HG03571 (cell line): Measurements from ENCODE around the gene PTAR1.

Source experiments
- ATAC-seq: cut with Tn5 transposase; IDR thresholded peaks from one replicate; pipeline ENCODE4 v1.9.1; 2021; ENCODE audit not compliant: unreplicated experiment

PTAR1 gene

DNA sequence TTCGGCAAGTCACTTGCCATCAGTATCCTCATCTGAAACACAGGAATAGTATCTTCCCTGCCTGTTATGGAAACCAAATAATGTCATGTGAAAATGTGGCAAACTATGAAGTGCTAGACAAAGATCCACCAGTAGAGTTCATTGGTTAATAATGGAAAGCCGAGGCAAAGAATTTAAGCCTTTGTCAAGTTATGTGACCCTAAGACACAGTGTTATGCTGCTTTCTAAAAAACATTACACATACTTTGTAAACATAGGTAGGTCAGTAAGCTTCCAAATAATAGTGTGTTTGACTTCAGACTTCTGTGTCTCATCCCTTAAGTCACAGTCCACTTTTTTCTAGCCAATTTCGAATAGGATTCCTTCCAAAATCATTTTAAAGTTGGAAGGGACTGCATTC, 6.0 kb downstream of the PTAR1 start:
- no peak for ATAC-seq

DNA sequence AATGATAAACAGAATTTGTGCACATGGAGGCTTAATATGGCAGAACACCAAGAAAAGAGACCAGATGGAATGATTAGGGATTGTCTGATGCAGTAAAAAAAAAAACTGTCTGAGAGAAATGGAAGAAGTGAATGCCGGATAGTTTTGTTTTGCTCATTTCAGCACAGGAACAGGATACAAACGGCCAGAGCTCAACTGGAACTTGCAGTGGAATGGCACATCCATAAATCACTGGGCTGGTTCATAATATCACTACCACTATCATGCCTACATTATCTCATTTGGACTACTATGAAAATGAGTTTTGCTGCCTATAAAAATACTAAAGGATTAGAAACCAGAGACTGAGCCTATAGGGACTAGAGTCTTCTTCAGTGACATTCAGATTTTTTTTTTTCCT, 9.7 kb downstream of the PTAR1 start:
- ATAC-seq = no peak

DNA sequence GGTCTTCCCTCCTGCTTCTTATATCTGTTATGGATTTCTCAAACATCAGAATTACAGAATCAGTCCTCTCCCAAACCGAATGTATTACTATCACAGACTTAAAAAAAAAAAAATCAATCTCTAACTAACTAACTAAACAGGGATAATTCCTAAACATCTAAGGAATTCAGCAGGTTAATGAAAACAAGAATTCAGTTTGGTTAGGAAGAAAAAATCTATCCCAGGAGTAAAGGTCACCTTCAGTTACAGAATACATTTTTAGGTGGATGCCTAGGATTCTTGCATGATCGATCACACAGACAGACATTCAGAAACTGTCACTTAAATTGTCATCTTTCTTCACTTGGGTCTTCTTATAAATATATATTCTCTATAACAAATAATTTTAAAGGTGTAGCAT, 11.5 kb downstream of the PTAR1 start:
- ATAC-seq = no peak

DNA sequence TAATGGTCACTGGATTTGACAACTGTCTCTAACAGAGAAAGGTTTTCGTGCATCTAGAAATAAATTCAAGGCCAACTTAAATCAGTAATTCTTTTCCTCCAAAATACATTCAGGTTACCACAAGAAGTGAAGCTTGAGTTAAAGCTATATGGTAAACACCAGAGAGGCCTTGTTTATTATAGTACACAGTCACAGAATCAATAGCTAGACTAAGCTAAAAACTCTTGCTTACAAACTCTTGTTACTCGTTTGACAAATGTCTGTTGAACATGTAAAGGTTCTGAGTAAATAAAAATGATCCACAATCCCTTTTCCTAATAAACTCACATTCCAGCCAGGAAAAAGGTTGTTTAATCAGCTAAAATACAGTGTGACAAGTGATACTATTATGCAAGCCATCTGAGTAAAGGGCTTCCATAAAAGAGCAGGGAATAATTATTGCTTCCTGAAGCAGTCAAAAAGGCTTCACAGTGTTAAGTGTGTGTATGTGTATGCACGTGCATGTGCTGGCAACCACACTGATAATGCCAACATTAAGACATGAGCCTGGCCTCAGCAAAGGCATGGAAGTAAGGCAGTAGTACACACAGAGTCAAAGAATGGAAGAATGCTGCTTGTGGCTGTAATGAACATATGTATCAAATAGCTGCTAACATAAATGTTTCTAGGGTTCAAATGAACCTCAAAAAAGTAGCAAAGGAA, 12.8 kb downstream of the PTAR1 start:
- no peak for ATAC-seq

DNA sequence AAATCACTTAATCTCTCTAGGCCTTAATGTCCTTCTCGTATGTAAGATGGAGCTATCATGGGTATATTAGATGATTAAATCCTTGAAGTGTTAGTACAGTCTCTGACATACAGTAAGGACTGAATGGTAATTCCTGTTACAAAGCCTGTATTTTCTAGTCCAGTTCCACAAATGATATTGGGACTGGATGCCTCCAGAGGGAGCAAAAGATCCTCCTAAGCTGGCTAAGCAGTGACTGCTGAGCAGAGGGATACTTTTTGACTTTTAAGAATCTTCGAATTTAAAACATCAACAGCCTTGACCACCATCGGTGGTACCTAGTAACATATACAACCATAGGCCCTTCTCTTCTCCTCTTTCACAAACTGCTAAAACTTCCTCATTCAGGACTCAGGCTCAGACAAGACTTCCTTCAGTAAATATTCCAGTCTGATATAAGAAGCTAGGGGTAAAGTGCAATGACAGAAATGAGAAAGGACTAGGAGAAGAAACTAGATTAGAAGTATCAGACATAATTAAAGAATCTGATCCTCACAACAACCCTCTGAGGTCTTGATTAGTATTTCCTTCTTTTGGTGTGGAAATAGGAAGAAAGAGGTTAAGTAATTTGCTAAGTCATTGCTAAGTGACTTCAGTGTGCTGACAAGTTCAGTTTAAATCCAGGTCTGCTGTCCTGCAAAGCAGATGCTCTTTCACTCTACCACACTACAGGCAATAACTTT, 13.9 kb downstream of the PTAR1 start:
- no peak for ATAC-seq

DNA sequence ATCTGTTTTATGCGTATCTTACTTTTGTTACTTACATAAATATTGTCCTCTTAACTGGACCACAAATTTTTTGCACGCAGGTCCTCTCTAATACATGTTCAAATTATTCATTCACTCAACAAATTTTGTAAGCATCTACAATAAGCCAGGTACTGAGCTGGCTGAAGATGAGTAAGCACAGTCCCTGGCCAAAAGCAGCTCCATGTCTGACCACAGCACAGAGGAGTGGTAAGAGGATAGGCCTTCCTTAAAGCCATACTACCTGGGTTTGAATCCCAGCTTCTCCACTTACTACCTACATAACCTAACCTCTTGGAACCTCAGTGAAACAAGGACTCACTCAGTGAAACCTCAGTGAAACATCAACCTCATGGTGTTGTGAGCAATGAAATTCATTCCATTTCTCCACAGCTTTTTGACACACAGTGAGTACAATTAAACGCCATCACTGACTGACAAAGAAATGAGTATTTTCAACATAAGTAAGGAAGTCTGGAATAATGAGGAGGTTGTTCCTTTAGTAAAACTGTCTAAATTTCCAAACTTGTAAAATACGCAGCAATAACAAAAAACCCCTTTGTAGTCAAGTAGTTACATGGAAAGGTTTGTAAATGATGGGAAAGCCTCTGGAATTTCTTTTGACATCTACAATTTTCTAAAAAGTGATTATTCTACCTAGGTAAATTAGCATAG, 15.0 kb downstream of the PTAR1 start:
- ATAC-seq = no peak

DNA sequence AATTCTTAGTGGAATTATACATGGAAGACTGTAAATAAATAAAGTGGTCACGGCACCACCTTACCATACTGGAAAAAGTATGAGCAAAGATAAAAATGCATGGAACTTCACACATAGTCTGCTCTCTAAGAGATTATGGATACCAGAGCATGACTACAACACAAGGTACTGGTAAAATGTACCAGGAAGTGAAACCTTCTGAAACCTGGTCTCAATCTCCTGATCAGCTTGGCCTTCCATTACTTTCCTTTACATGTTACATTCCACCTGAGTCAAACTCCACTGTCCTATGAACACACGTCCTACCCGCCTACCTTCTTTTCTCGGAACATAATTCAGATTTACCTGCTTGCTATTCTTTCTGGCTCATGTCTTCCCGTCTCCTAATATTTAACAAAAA, 15.9 kb downstream of the PTAR1 start:
- ATAC-seq = no peak

DNA sequence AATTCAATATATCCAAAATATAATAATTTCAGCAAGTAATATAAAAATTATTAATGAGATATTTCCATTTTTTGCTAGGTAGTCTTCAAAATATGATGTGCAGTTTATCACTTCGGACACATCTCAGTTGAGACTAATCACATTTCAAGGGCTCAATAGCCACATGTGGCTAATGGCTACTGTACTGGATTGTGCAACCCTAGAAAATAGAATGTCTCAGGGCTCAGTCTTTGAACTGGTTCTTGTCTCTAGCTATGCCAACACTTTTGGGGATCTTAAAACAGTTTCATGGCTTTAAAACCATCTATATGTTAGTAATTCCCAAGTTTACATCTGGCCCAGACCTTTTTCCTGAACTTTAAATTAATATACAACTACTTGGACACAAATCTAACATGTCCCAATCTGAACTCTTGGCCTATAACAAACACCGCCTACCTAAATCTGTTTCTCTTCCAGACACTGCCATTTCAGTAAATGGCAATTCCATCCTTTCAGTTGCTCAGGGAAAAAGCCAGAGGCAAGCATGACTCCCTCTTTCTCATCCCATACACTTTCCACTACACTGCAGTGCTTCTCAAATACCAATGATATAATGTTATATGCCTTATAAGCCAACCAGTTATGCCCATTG, 18.8 kb downstream of the PTAR1 start:
- ATAC-seq = no peak

DNA sequence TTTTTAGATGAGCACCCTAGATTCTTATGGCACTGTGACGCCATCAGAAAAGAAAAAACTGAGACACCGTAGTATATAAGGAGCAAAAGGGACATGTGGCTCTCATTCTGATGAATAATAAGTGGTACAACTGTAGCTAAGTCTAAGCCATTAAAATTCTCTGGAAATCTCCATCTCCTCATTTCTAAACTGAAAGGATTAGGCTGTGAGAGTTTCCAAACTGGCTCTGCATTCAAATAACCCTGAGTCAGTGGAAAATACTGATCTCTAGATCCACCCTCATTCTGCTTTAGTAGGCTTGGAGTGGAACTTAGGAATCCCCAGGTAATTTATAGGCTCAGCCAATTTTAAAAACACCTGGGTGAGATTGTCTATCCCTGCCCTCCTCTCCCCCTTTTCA, 28.5 kb downstream of the PTAR1 start:
- ATAC-seq = no peak

DNA sequence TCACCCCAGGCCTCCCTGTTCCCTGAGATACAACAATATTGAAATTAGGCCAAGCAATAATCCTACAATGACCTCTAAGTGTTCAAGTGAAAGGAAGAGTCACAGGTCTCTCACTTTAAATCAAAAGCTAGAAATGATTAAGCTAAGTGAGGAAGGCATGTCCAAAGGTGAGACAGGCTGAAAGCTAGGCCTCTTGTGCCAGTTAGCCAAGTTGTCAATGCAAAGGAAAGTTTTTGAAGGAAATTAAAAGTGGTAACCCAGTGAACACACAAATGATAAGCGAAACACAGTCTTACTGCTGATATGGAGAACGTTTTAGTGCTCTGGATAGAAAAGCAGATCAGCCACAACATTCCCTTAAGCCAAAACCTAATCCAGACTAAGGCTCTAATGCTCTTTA, 39.8 kb downstream of the PTAR1 start:
- ATAC-seq = no peak

DNA sequence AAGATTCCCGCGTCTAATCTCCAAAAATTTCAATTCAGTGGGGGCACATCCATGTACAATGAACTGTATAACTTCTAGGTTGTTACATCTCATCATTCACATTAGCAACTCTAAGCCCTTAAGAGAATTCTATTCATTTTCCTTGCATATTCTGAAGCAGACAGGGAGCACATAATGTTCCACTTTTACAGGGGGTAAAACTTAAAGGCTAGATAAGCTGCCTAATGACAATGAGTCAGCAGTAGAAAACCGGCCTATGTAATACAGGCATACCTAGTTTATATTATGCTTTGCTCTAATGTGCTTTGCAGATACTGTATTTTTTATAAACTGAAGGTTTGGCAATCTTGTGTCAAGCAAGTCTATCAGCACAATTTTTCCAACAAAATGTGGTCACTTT, 40.4 kb downstream of the PTAR1 start:
- ATAC-seq = no peak

DNA sequence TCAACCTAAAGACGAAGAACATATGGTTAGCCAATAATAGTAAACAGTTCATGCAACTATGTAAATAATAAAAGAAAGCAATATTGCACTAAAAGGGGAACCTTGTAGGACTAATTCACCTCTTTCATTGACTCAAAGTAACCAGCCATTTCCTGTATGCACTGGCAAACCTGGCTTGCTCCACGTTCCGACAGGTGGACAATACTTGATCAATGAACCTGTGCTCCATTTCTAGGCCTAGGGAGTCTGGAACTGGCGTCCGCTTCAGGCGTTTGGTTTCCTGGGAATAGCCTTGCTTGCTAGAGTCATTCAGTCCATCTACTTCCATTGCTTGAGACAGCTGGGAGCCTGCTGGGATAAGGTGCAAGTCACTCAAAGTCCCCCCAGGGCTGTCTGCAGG, 41.6 kb downstream of the PTAR1 start:
- no peak for ATAC-seq

DNA sequence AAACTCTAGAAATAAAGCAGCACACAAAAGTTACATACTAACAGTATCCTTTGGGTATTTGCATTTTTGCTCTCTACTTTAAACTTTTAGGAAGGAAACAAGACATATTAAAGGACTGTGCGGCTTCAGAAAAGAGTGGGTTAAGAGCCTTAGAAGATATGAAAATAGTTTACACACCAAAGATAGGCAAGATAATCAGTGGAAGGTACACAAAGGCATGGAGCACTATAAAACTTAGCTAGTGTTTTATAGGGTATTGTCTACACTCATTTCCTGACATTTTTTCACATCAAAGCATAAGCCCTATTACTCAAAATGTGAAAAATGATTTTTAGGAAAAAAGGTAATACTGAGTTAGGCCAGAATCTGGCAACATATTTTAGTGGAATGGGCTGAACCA, 44.0 kb downstream of the PTAR1 start:
- ATAC-seq = no peak

DNA sequence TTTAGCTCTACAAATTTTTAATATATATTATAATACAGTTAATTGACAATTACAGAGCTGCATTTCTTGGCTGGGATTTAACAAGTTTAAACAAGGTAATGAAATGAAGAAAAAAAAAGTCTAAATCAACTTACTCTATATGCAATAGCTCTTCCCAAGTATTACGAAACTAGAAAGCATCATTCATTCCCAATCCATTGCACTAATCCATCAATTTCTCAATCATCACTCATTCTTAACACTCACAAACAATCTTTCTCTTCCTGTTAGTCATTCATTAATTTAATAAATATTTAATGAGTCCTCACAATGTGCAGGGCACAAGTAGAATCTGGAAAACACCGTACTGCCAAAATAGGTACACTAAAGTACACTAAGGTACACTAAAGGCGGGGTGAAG, 44.7 kb downstream of the PTAR1 start:
- no peak for ATAC-seq

DNA sequence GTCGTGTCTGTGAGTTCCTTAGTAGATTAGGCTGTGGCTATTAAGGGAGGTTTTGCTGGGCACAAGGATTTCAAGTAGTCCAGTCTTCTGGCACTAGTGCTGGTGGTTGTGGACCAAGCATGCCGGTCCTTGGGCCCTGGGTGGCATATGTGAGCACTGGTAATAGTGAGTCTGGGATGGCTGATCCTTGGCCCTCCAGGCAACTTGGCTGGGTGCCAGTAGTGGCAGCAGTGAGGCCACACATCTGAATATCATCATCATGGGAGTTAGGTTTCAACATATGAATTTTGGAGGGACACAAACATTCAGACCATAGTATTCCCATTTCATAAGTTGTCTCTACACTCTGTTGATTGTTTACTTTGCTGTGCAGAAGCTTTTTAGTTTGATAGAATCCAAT, 62.3 kb downstream of the PTAR1 start:
- ATAC-seq = no peak

DNA sequence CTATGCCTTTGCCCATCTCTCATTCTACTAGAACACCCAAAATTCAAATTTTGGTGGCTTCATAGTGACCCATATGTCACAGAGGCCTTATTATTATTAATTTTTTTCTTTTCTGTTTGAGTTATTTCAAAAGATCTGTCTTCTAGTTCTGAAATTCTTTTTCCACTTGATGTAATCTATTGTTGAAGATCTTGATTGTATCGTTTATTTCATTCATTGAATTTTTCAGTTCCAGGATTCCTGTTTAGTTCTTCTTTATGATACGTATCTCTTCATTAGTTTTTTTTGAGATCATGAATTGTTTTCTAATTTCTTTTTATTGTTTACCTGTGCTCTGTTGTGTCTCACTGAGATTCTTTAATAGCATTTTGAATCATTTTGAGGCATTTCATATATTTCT, 63.0 kb downstream of the PTAR1 start:
- ATAC-seq = no peak

DNA sequence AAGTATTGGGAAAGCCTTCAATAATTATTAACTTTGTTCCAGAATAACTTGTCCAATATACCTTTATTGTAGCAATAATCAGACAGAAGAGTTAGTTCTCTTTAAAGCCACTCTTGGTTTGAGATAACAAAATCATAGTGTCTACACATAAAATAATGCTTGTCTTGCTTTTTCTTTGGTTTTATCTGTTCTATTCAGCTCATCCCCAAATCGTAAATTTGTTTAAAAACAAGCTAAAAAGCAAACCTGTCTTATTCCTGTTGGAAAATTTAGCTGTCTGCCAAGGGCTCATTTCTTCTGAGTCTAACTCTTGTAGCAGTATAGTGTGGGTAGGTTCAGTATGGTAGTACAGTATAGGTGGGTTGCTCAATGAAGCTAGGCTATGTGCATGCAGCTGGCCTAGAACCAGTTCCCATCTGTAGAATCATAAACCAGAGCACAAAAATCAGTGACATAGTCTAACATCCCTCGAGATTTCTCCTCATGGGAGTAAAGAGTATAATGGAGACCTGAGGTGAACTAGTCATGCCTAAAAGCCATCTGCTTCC, 69.7 kb downstream of the PTAR1 start:
- no peak for ATAC-seq

DNA sequence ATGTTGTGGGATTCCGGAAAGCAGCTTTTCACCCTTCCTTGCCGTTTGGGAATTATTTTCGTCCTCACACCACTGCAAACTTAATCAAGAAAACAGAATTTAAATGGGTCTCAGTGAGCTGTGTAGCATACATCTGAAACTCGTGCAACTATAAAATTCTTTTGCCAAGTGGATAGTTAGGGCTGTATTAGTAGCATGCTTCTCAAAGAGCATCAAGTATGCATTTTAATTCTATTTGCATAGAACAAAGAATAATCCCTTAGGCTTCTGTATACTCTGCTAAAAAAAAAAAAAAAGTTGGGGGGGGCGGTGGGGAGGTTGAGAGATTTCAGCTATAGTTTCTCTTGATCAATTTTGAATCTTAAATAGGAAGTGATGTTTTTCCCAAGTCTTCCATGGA, 75.9 kb downstream of the PTAR1 start:
- no peak for ATAC-seq

DNA sequence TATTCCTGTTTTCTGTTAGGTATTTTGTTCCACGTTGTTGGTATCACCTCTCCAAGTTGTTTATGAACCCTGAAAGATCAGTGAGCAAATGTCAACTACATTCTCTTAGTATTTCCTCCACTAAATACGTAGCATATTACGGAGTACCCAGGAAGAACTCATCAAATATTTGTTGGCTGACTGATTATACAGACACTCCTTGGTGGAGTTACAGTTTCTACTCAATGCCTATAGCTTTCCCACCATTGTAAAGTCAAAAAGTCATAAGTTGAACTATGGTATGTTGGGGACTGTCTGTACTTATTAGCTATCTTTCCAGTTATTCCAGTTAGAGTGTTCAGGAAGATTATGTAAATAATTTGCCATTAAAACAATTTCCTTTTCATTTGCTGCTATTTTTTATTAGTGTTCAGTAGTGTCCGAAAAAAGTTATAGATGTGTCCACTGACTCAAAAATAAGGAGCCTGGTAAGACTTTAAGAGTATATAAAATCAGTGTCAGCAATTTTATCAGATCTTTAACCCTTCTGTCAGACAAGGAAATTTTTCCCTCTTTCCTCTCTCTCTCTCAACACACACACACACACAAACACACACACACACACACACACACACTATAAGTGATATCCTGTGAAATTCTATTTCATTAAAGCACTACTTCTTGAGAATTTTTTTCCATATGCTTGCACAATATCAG, 80.8 kb downstream of the PTAR1 start:
- no peak for ATAC-seq

DNA sequence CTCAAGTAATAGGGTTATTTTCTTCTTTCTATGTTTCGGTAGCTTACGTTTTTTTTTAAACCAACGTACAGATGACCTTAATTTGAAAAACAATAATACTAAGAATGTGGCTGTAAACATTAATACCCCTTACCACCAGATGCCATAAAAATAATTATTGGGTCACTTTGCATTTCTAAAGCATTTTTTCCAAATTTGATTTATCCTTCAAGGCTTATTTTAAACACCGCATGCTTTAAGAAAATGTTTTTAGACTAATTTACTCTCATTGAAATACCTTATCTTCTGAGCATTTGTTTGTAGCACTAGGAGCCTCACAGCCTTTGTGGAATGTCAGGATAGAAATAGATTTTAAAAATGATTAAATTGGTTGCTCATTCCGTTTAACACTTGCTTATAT, 81.9 kb downstream of the PTAR1 start:
- no peak for ATAC-seq

DNA sequence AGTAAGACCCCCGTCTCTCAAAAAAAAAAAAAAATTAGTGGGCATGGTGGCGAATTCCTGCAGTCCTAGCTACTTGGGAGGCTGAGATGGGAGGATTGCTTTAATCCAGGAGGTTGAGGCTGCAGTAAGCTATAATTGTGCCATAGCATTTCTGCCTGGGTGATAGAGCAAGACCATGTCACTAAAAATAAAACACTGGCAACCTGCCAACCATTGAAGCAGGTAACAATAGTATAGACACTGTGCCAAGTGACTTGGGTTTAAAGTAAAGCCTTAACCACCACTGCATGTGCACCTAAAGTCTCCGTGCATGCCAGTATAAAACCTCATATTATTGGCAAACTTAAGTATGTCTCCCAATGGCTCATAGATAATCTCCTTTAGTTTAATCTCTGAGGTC, 84.2 kb downstream of the PTAR1 start:
- no peak for ATAC-seq
